HUES48 (cell line): ENCODE data around the gene TNFSF9.
"Not testable (repeated sequence)": the region's sequence is repeated elsewhere in the genome, so short reads cannot be mapped to it uniquely, and the experiment has no call there.

Experiments used
- H3K27ac ChIP-seq: one replicate; pipeline ENCODE4 v1.7.0; 2013; ENCODE audit warnings: low read depth, low read length, inconsistent platforms
- H3K27me3 ChIP-seq: 2 replicates; pipeline ENCODE4 v1.6.1; 2013; ENCODE audit warnings: mild to moderate bottlenecking, low read length; ENCODE audit not compliant: control insufficient read depth, insufficient read depth
- H3K36me3 ChIP-seq: 2 replicates; pipeline ENCODE4 v1.6.1; 2013; ENCODE audit warnings: low read length; ENCODE audit not compliant: control insufficient read depth, insufficient read depth
- H3K4me1 ChIP-seq: 2 replicates; pipeline ENCODE4 v1.6.1; 2013; ENCODE audit warnings: mild to moderate bottlenecking, low read length; ENCODE audit not compliant: control insufficient read depth, insufficient read depth
- H3K4me3 ChIP-seq: 2 replicates; pipeline ENCODE4 v1.5.1; 2013; ENCODE audit warnings: mild to moderate bottlenecking, low read depth, low read length
- H3K9ac ChIP-seq: 2 replicates; pipeline ENCODE4 v1.6.1; 2013; ENCODE audit warnings: mild to moderate bottlenecking, low read depth, low read length, moderate library complexity
- H3K9me3 ChIP-seq: 2 replicates; pipeline ENCODE4 v1.6.1; 2013; ENCODE audit warnings: low read length; ENCODE audit not compliant: control insufficient read depth, insufficient read depth

TNFSF9 gene

GRCh38 chr19:6562437-6562836 lies 31.6 kb downstream of the TNFSF9 start:
- peaks cover 28% of the 10 kb centered on the region for H3K9me3 ChIP-seq
- H3K36me3 ChIP-seq, H3K4me3 ChIP-seq, H3K27me3 ChIP-seq, H3K27ac ChIP-seq, H3K4me1 ChIP-seq, H3K9ac ChIP-seq: not testable (repeated sequence)

GRCh38 chr19:6564393-6564792 lies 33.6 kb downstream of the TNFSF9 start:
- no peak overlapping the region for H3K27ac ChIP-seq
- no peak overlapping the region for H3K9ac ChIP-seq
- H3K36me3 ChIP-seq, result no peaks in the 10 kb centered on the region
- no peaks in the 10 kb centered on the region for H3K27me3 ChIP-seq
- H3K4me1 ChIP-seq, result no peaks in the 10 kb centered on the region
- H3K9me3 ChIP-seq, result peaks cover 38% of the 10 kb centered on the region
- no peak overlapping the region for H3K4me3 ChIP-seq

GRCh38 chr19:6566727-6567126 lies 35.9 kb downstream of the TNFSF9 start:
- H3K4me3 ChIP-seq, H3K27ac ChIP-seq, H3K4me1 ChIP-seq, H3K27me3 ChIP-seq, H3K9ac ChIP-seq, H3K36me3 ChIP-seq: not testable (repeated sequence)
- peaks cover 39% of the 10 kb centered on the region for H3K9me3 ChIP-seq

- Histone ChIP-seq H3K4me3 (no peak overlapping the region), H3K9me3 (peaks cover 41% of the 10 kb centered on the region), H3K4me1 (no peaks in the 10 kb centered on the region), H3K36me3 (no peaks in the 10 kb centered on the region), H3K9ac (no peak overlapping the region), H3K27ac (no peak overlapping the region), H3K27me3 (no peaks in the 10 kb centered on the region)
Observed at GRCh38 chr19:6568010-6568526, 37.2 kb downstream of the TNFSF9 start.

GRCh38 chr19:6568816-6569215 lies 38.0 kb downstream of the TNFSF9 start:
- no peaks in the 10 kb centered on the region for H3K27me3 ChIP-seq
- no peaks in the 10 kb centered on the region for H3K36me3 ChIP-seq
- no peaks in the 10 kb centered on the region for H3K4me1 ChIP-seq
- H3K27ac ChIP-seq, result no peak overlapping the region
- H3K9me3 ChIP-seq, result peaks cover 45% of the 10 kb centered on the region
- H3K4me3 ChIP-seq, result no peak overlapping the region
- H3K9ac ChIP-seq, result no peak overlapping the region

- no peaks in the 10 kb centered on the region for H3K36me3 ChIP-seq
- no peak overlapping the region for H3K4me3 ChIP-seq
- H3K27me3 ChIP-seq, result no peaks in the 10 kb centered on the region
- H3K9ac ChIP-seq, result no peak overlapping the region
- H3K27ac ChIP-seq, result no peak overlapping the region
- peaks cover 34% of the 10 kb centered on the region for H3K9me3 ChIP-seq
- no peaks in the 10 kb centered on the region for H3K4me1 ChIP-seq
Observed at GRCh38 chr19:6570764-6571163, 39.9 kb downstream of the TNFSF9 start.

GRCh38 chr19:6571167-6571566 lies 40.3 kb downstream of the TNFSF9 start:
- Histone ChIP-seq H3K27ac (no peak overlapping the region), H3K9ac (no peak overlapping the region), H3K36me3 (no peaks in the 10 kb centered on the region), H3K27me3 (no peaks in the 10 kb centered on the region), H3K4me3 (no peak overlapping the region), H3K9me3 (peaks cover 36% of the 10 kb centered on the region), H3K4me1 (no peaks in the 10 kb centered on the region)

GRCh38 chr19:6572217-6572616 lies 41.4 kb downstream of the TNFSF9 start:
- H3K27ac ChIP-seq, result no peak overlapping the region
- H3K9me3 ChIP-seq, result peaks cover 27% of the 10 kb centered on the region
- H3K27me3 ChIP-seq, result no peaks in the 10 kb centered on the region
- no peaks in the 10 kb centered on the region for H3K36me3 ChIP-seq
- no peak overlapping the region for H3K4me3 ChIP-seq
- H3K9ac ChIP-seq, result no peak overlapping the region
- no peaks in the 10 kb centered on the region for H3K4me1 ChIP-seq

- Histone ChIP-seq H3K27me3 (no peaks in the 10 kb centered on the region), H3K9me3 (peaks cover 26% of the 10 kb centered on the region), H3K27ac (no peak overlapping the region), H3K36me3 (no peaks in the 10 kb centered on the region), H3K4me1 (no peaks in the 10 kb centered on the region), H3K9ac (no peak overlapping the region), H3K4me3 (no peak overlapping the region)
Observed at GRCh38 chr19:6573350-6573749, 42.5 kb downstream of the TNFSF9 start.

GRCh38 chr19:6576869-6577475 lies 46.1 kb downstream of the TNFSF9 start:
- no peaks in the 10 kb centered on the region for H3K27me3 ChIP-seq
- H3K27ac ChIP-seq, result no peak overlapping the region
- H3K9ac ChIP-seq, result no peak overlapping the region
- H3K4me3 ChIP-seq, result no peak overlapping the region
- no peaks in the 10 kb centered on the region for H3K4me1 ChIP-seq
- H3K9me3 ChIP-seq, result peaks cover 29% of the 10 kb centered on the region
- no peaks in the 10 kb centered on the region for H3K36me3 ChIP-seq

- Histone ChIP-seq H3K4me1 (no peaks in the 10 kb centered on the region), H3K9ac (no peak overlapping the region), H3K27ac (peak overlapping the region; percentile 29), H3K4me3 (no peak overlapping the region), H3K27me3 (no peaks in the 10 kb centered on the region), H3K9me3 (peaks cover 27% of the 10 kb centered on the region), H3K36me3 (no peaks in the 10 kb centered on the region)
Observed at GRCh38 chr19:6577476-6578125, 46.8 kb downstream of the TNFSF9 start.
